OCI-LY7 (cell line): ENCODE results near the gene IFNW1. TPM values are rescaled to one million over a fixed set of nuclear protein-coding genes. Genes with fewer than 3 reads are reported as not detected.

Experiments
- BruUV-seq: library from RNA; stranded (reverse); fragments of 400-500 nt; replicated peaks from 2 replicates; lab custom pipeline; 2021; lab: Mats Ljungman, UMichigan
- CTCF ChIA-PET: fragments of 300-600 bp; sonication (Branson Sonifier 250); formaldehyde crosslinking; loops from one replicate; lab custom pipeline; 2022; ENCODE audit warnings: antibody characterized with exemption; ENCODE audit not compliant: unreplicated experiment; lab: Charles Lee
- POLR2A ChIA-PET: fragments of 300-600 bp; sonication (Branson Sonifier 250); formaldehyde crosslinking; loops from one replicate; lab custom pipeline; 2022; ENCODE audit warnings: antibody characterized with exemption; lab: Charles Lee
- DNase-seq: peaks from one replicate; pipeline ENCODE4 v3.0.0-alpha.2; 2015; ENCODE audit warnings: low spot score
- H2AFZ ChIP-seq: fragments of 200-600 bp; sonication (generic), shearing (Covaris generic); 2 replicates; pipeline ENCODE4 v1.6.1; 2014; ENCODE audit warnings: mild to moderate bottlenecking, antibody characterized with exemption, low read length, moderate library complexity
- H3K27ac ChIP-seq: fragments of 200-600 bp; sonication (generic); 2 replicates; pipeline ENCODE4 v1.5.1; 2014; ENCODE audit warnings: mixed run types, low read depth, mild to moderate bottlenecking, moderate library complexity, low read length, inconsistent platforms; ENCODE audit not compliant: poor library complexity, severe bottlenecking
- H3K36me3 ChIP-seq: fragments of 200-600 bp; sonication (generic); 2 replicates; pipeline ENCODE4 v1.6.1; 2014; ENCODE audit warnings: mild to moderate bottlenecking, antibody characterized with exemption, low read length, moderate library complexity, mixed read lengths; ENCODE audit not compliant: insufficient read depth
- H3K4me1 ChIP-seq: fragments of 200-600 bp; sonication (generic); 2 replicates; pipeline ENCODE4 v1.5.1; 2014; ENCODE audit warnings: mild to moderate bottlenecking, low read length; ENCODE audit not compliant: insufficient read depth, poor library complexity, severe bottlenecking
- H3K4me2 ChIP-seq: fragments of 200-600 bp; sonication (generic); 2 replicates; pipeline ENCODE4 v1.6.1; 2014; ENCODE audit warnings: mild to moderate bottlenecking, low read length
- H3K4me3 ChIP-seq: fragments of 200-600 bp; sonication (generic); 2 replicates; pipeline ENCODE4 v1.5.1; 2014; ENCODE audit warnings: mild to moderate bottlenecking, low read depth, low read length; ENCODE audit not compliant: poor library complexity, severe bottlenecking
- H3K79me2 ChIP-seq: fragments of 200-600 bp; sonication (generic); 2 replicates; pipeline ENCODE4 v1.6.1; 2016; ENCODE audit warnings: low read depth, mild to moderate bottlenecking, low read length, moderate library complexity, mixed read lengths; ENCODE audit not compliant: insufficient read depth
- H3K9me2 ChIP-seq: fragments of 200-600 bp; sonication (generic); 2 replicates; pipeline ENCODE4 v1.6.1; 2016; ENCODE audit warnings: mild to moderate bottlenecking, low read length, mixed read lengths; ENCODE audit not compliant: insufficient read depth
- H3K9me3 ChIP-seq: fragments of 200-600 bp; sonication (generic); 2 replicates; pipeline ENCODE4 v1.6.1; 2014; ENCODE audit warnings: mild to moderate bottlenecking, mixed run types, low read length, mixed read lengths
- H4K20me1 ChIP-seq: fragments of 200-600 bp; sonication (generic); 2 replicates; pipeline ENCODE4 v1.6.1; 2014; ENCODE audit warnings: mild to moderate bottlenecking, antibody characterized with exemption, low read length, moderate library complexity, mixed read lengths; ENCODE audit not compliant: insufficient read depth
- CTCF ChIP-seq: fragments of 200-600 bp; sonication (generic); conservative IDR thresholded peaks from 2 replicates; pipeline ENCODE4 v1.5.1; 2014; ENCODE audit warnings: mild to moderate bottlenecking, antibody characterized with exemption, low read length, moderate library complexity, mixed read lengths
- EZH2phosphoT487 ChIP-seq: fragments of 200-600 bp; sonication (generic); IDR thresholded peaks from 2 replicates; pipeline ENCODE4 v1.6.1; 2018; ENCODE audit warnings: low read depth, borderline replicate concordance, mild to moderate bottlenecking, mixed run types, antibody characterized with exemption, low read length, moderate library complexity, mixed read lengths
- intact Hi-C: fragments of 100-400 bp; cut with micrococcal nuclease; formaldehyde crosslinking; loops from one replicate; pipeline ENCODE4 v1.10.0; 2022; ENCODE audit not compliant: unreplicated experiment
- total RNA-seq, 2 experiments: library from RNA; depleted of rRNA in 1 of 2; stranded (reverse); fragments of >200 nt in 1 of 2; shearing (Covaris generic) in 1 of 2; gene quantifications; 2 replicates each; pipeline ENCODE4 v1.2.3, GENCODE V29; 2014 to 2022

IFNW1 gene
- total RNA-seq, 2 experiments from 2014 or later, result not detected

DNA sequence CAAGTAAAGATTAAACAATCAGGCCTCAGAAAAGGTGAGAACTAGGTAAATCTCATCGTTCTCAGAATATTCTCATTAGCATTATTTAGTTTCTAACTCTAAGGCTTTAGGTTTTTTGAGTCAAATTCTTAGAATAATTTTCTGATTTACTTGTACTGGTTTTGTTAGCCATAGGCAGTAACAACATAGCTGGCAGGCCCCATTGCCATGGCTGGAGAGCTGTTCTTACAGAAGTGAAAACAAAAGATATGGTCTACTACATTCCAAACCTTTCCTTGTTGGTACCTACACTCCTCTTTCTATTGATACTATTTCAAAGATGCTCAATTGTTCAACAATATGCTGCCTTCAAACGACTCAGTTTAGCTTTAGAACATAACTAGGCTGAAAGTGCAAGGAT, 27.3 kb downstream of the IFNW1 start:
- ChIA-PET POLR2A (interaction anchor here (0.9 to 1.2 kb wide), 2 partner anchors 9 to 95 kb away, joined by 3 read pairs; no protein-coding TSS in a partner anchor), CTCF (no interaction called here)
- intact Hi-C loops, result loop anchor here (5.0 kb wide), 1 partner anchor 172 kb away; no protein-coding TSS in a partner anchor
- H3K4me2 ChIP-seq, result no peak overlapping the region
- no peak for TF ChIP-seq EZH2phosphoT487
- no peak for DNase-seq
- H3K9me2 ChIP-seq, result no peaks in the 10 kb centered on the region
- H3K4me1 ChIP-seq, result peaks cover 7% of the 10 kb centered on the region
- H3K9me3 ChIP-seq, result no peaks in the 10 kb centered on the region
- no peaks in the 10 kb centered on the region for H3K79me2 ChIP-seq
- no peak overlapping the region for H3K4me3 ChIP-seq
- no TSS peak for BruUV-seq
- H3K36me3 ChIP-seq, result no peaks in the 10 kb centered on the region
- no peaks in the 10 kb centered on the region for H4K20me1 ChIP-seq
- no peak overlapping the region for H2AFZ ChIP-seq
- no peak overlapping the region for H3K27ac ChIP-seq

DNA sequence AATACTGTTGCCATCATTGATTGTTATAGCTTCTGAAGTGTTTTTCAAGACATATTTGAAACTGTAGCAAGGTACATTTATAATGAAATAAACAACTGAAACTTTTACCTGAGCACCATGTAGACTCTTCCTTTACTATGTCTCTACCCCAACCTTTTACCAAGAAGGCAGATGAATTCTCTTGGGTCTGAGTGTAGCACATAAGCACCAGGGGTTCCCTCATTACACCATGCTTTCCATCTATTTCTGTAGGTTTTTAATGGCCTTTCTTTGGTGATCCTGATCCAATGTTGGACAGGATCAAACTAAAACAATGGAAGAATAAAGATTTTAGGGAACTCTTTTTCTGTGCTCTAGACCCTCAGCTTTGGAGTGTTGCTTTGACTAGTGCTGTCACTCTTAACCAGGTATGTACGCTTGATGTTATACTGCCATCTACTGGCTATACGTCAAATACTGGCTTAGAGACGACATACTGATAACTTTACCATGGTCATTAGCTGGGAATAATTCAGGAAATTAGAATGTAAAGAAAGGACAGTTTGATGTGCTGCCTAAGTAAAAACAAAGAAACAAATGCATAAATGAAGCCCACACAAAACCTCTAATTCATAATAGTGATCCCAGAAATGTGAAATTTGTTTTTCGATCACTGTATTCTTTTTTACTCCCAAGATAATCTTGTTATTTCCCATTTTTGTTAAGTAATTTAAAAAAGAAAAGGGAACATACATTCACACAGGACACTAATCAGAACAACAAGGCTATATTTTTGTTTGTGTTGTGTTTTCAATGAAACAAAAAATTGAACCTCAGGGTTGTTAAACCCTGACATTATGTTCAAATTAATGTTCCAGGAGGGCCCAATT, 30.7 kb downstream of the IFNW1 start:
- peak; percentile 78 for DNase-seq
- TF ChIP-seq EZH2phosphoT487 (no peak), CTCF (peak; percentile 96)
- Histone ChIP-seq H3K4me3 (no peak overlapping the region), H3K27ac (no peak overlapping the region), H3K36me3 (no peaks in the 10 kb centered on the region), H3K79me2 (no peaks in the 10 kb centered on the region), H3K4me2 (no peak overlapping the region), H4K20me1 (no peaks in the 10 kb centered on the region), H3K9me3 (no peaks in the 10 kb centered on the region), H3K4me1 (no peaks in the 10 kb centered on the region), H2AFZ (no peak overlapping the region), H3K9me2 (no peaks in the 10 kb centered on the region)
- no TSS peak for BruUV-seq
- CTCF ChIA-PET, result interaction anchor here (0.7 to 1.1 kb wide), 3 partner anchors 13 to 170 kb away, joined by 3 read pairs; no protein-coding TSS in a partner anchor
- POLR2A ChIA-PET, result interaction anchor here (0.6 to 2.3 kb wide), 7 partner anchors 13 to 1514 kb away, joined by 3 to 8 read pairs (median 3); no protein-coding TSS in a partner anchor
- intact Hi-C loops, result loop anchor here (1.0 to 5.0 kb wide), 6 partner anchors 33 to 1185 kb away; partner anchors contain the start of gene MLLT3

- POLR2A ChIA-PET, result interaction anchor here (0.7 to 1.1 kb wide), 3 partner anchors 9 to 421 kb away, joined by 3 read pairs; partner anchors contain the start of gene FOCAD
- no TSS peak for BruUV-seq
- Histone ChIP-seq H3K79me2 (no peaks in the 10 kb centered on the region), H3K27ac (no peak overlapping the region), H4K20me1 (no peaks in the 10 kb centered on the region), H2AFZ (no peak overlapping the region), H3K4me3 (no peak overlapping the region), H3K9me2 (no peaks in the 10 kb centered on the region), H3K4me1 (no peaks in the 10 kb centered on the region), H3K4me2 (no peak overlapping the region), H3K9me3 (no peaks in the 10 kb centered on the region), H3K36me3 (no peaks in the 10 kb centered on the region)
- DNase-seq, result no peak
- no peak for TF ChIP-seq CTCF
- no peak for TF ChIP-seq EZH2phosphoT487
- intact Hi-C loops, result loop anchor here (10.0 kb wide), 1 partner anchor 420 kb away; the partner anchor contains the start of gene FOCAD
- CTCF ChIA-PET, result no interaction called here
These were observed 36.8 kb downstream of the IFNW1 start for GRCh38 chr9:21104787-21105186.
